ENCODE results near the gene ST7.

- TF ChIP-seq RARB (CRISPR knock-in tag; IDR thresholded peaks at IDR 0.05) (no peak), POU6F1 (CRISPR knock-in tag; IDR thresholded peaks at IDR 0.05; ENCODE audit: borderline replicate concordance, low read depth) (no peak), OSR1 (CRISPR knock-in tag; IDR thresholded peaks at IDR 0.05) (no peak), CSRNP3 (CRISPR knock-in tag; IDR thresholded peaks at IDR 0.05) (no peak), PATZ1 (CRISPR knock-in tag; IDR thresholded peaks at IDR 0.05; ENCODE audit: borderline replicate concordance) (no peak), CREB5 (CRISPR knock-in tag; IDR thresholded peaks at IDR 0.05; ENCODE audit: low read depth) (no peak), TCF4 (CRISPR knock-in tag; IDR thresholded peaks at IDR 0.05; ENCODE audit: borderline replicate concordance) (no peak), CSDC2 (CRISPR knock-in tag; IDR thresholded peaks at IDR 0.05) (no peak), ZFP3 (CRISPR knock-in tag; IDR thresholded peaks at IDR 0.05) (no peak), ESRRG (CRISPR knock-in tag; IDR thresholded peaks at IDR 0.05) (no peak)
Observed at GRCh38 chr7:117101026-117101425, 147.7 kb downstream of the ST7 start.

All from SK-N-SH treated with all-trans-retinoic acid at 6 μM for 48 hours (cell line).